Measurements from ENCODE around the gene NFATC4.
A peak's percentile ranks its signal among the peaks of the same experiment; 100 is the strongest.
"Not testable (repeated sequence)": the region's sequence is repeated elsewhere in the genome, so short reads cannot be mapped to it uniquely, and the experiment has no call there.

The NFATC4 gene

GRCh38 chr14:24368212-24368561, 203 bp downstream of the NFATC4 start:
- no peak for DNase-seq (ENCODE audit: low read depth)

GRCh38 chr14:24368562-24369252, 723 bp downstream of the NFATC4 start:
- DNase-seq (ENCODE audit: low read depth), result peak; percentile 3

GRCh38 chr14:24369463-24369862, 1.5 kb downstream of the NFATC4 start:
- DNase-seq (ENCODE audit: low read depth), result no peak

GRCh38 chr14:24369907-24370687, 2.1 kb downstream of the NFATC4 start:
- DNase-seq (ENCODE audit: low read depth), result no peak

- no peak for DNase-seq (ENCODE audit: low read depth)
These were observed 2.8 kb downstream of the NFATC4 start for GRCh38 chr14:24370748-24371147.

GRCh38 chr14:24371605-24372004, 3.6 kb downstream of the NFATC4 start:
- not testable (repeated sequence) for DNase-seq (ENCODE audit: low read depth)

GRCh38 chr14:24372701-24373416, 4.9 kb downstream of the NFATC4 start:
- no peak for DNase-seq (ENCODE audit: low read depth)

GRCh38 chr14:24376448-24377070, 8.6 kb downstream of the NFATC4 start:
- no peak for DNase-seq (ENCODE audit: low read depth)

GRCh38 chr14:24377126-24377525, 9.1 kb downstream of the NFATC4 start:
- DNase-seq (ENCODE audit: low read depth), result no peak

GRCh38 chr14:24377657-24378056, 9.7 kb downstream of the NFATC4 start:
- DNase-seq (ENCODE audit: low read depth), result no peak

GRCh38 chr14:24378327-24378726, 10.3 kb downstream of the NFATC4 start:
- no peak for DNase-seq (ENCODE audit: low read depth)

GRCh38 chr14:24378981-24379906, 11.3 kb downstream of the NFATC4 start:
- no peak for DNase-seq (ENCODE audit: low read depth)

GRCh38 chr14:24379907-24380730, 12.1 kb downstream of the NFATC4 start:
- DNase-seq (ENCODE audit: low read depth), result no peak

- no peak for DNase-seq (ENCODE audit: low read depth)
These were observed 13.5 kb downstream of the NFATC4 start for GRCh38 chr14:24381363-24382063.

- no peak for DNase-seq (ENCODE audit: low read depth)
These were observed 14.0 kb downstream of the NFATC4 start for GRCh38 chr14:24382064-24382371.

GRCh38 chr14:24384169-24384568, 16.2 kb downstream of the NFATC4 start:
- DNase-seq (ENCODE audit: low read depth), result no peak

GRCh38 chr14:24385524-24385923, 17.5 kb downstream of the NFATC4 start:
- DNase-seq (ENCODE audit: low read depth), result no peak

GRCh38 chr14:24387009-24387345, 19.0 kb downstream of the NFATC4 start:
- DNase-seq (ENCODE audit: low read depth), result no peak

- DNase-seq (ENCODE audit: low read depth), result not testable (repeated sequence)
These were observed 19.6 kb downstream of the NFATC4 start for GRCh38 chr14:24387579-24387978.

- no peak for DNase-seq (ENCODE audit: low read depth)
These were observed 20.6 kb downstream of the NFATC4 start for GRCh38 chr14:24388474-24389179.
